Calu3 (cell line): ENCODE results near the gene CTXN3. TPM values are rescaled to one million over a fixed set of nuclear protein-coding genes. Genes with fewer than 3 reads are reported as not detected.

Source experiments
- BruUV-seq: library from RNA; stranded (reverse); fragments of 400-500 nt; replicated peaks from 2 replicates; lab custom pipeline; 2021; lab: Mats Ljungman, UMichigan
- CTCF ChIA-PET: fragments of 300-600 bp; sonication (Branson Sonifier 250); formaldehyde crosslinking; loops from one replicate; lab custom pipeline; 2022; ENCODE audit warnings: antibody characterized with exemption; lab: Charles Lee
- DNase-seq: peaks from one replicate; pipeline ENCODE4 v3.0.0; 2022
- H3K27ac Mint-ChIP-seq: one replicate; pipeline ENCODE4 v1.8.0; 2022; ENCODE audit warnings: mixed read lengths; ENCODE audit not compliant: unreplicated experiment
- H3K27me3 Mint-ChIP-seq: one replicate; pipeline ENCODE4 v1.8.0; 2022; ENCODE audit warnings: mixed read lengths; ENCODE audit not compliant: unreplicated experiment
- H3K36me3 Mint-ChIP-seq: one replicate; pipeline ENCODE4 v1.8.0; 2022; ENCODE audit warnings: mild to moderate bottlenecking, moderate library complexity, mixed read lengths; ENCODE audit not compliant: insufficient read depth, unreplicated experiment
- H3K4me1 Mint-ChIP-seq: one replicate; pipeline ENCODE4 v1.8.0; 2022; ENCODE audit warnings: mild to moderate bottlenecking, low read depth, mixed read lengths; ENCODE audit not compliant: unreplicated experiment
- H3K4me3 Mint-ChIP-seq: one replicate; pipeline ENCODE4 v1.8.0; 2022; ENCODE audit warnings: mild to moderate bottlenecking, low read depth, moderate library complexity, mixed read lengths; ENCODE audit not compliant: unreplicated experiment
- H3K9me3 Mint-ChIP-seq: one replicate; pipeline ENCODE4 v1.8.0; 2022; ENCODE audit warnings: low read depth, mixed read lengths; ENCODE audit not compliant: unreplicated experiment
- intact Hi-C: fragments of 100-400 bp; cut with micrococcal nuclease; formaldehyde crosslinking; loops from one replicate; pipeline ENCODE4 v1.10.0; 2022; ENCODE audit not compliant: unreplicated experiment
- total RNA-seq: library from RNA; stranded (reverse); gene quantifications from 2 replicates; pipeline ENCODE4 v1.2.3, GENCODE V29; 2022
- TF ChIP-seq, protein P1 (sequence below): fragments of 200-600 bp; IDR thresholded peaks from one replicate; pipeline ENCODE4 v1.8.0; 2022; ENCODE audit warnings: antibody characterized with exemption; ENCODE audit not compliant: unreplicated experiment

CTXN3 gene
- total RNA-seq, 1 experiment from 2014 or later, result not detected

DNA sequence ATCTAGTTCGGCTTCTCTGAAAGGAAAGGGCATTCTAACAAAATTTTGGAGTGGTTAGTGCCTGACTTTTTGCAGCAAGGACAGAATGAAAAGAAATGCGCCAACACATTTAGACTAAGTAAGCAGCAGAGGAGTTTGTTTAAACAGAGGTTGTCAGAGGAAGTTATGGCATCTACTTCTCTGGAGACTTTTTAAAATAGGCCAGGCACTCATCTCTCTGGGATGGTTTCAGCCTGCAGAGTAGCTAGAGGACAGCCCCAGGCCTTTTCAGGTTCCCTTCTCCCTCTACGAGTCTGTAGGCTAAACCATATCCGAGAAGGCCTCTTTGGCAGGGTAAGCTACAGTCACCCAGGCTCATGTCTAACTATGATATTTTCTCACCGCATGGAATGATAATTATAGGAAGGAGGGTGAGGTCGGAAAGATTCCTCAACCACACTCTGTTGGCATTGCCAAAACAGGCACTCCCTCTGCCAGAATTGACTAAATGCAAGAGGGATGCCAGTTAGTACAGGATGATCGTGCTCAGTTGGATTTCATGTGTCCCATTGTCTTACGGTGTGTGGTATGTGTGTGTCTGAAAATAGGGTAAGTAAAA lies 1.4 kb upstream of the CTXN3 start:
- intact Hi-C loops, result no loop called here
- DNase-seq, result no peak

DNA sequence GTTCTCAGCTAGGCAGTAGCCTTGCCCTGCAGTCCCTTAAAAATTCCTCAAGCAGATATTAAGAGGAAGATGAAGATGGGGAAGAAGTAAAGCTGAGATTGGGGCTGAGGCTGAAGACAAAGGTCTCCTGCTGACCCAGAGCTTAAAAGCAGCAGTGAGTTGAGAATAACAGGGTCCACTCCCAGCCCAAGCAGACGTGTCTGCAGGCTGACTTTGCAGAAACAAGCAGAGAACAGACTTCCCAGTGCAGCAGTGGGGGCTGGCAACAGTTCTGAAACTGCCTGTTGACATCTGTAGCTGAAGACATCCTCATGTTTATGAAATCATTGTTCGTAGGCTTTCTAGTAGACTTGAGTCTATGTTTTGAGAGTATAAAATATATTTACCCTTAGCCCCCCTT lies 1.1 kb downstream of the CTXN3 start:
- H3K27ac Mint-ChIP-seq, result no peak overlapping the region
- no TSS peak for BruUV-seq
- H3K9me3 Mint-ChIP-seq, result no peaks in the 10 kb centered on the region
- peaks cover 17% of the 10 kb centered on the region for H3K4me1 Mint-ChIP-seq
- intact Hi-C loops, result no loop called here
- no peak overlapping the region for H3K4me3 Mint-ChIP-seq
- TF ChIP-seq, protein P1, sequence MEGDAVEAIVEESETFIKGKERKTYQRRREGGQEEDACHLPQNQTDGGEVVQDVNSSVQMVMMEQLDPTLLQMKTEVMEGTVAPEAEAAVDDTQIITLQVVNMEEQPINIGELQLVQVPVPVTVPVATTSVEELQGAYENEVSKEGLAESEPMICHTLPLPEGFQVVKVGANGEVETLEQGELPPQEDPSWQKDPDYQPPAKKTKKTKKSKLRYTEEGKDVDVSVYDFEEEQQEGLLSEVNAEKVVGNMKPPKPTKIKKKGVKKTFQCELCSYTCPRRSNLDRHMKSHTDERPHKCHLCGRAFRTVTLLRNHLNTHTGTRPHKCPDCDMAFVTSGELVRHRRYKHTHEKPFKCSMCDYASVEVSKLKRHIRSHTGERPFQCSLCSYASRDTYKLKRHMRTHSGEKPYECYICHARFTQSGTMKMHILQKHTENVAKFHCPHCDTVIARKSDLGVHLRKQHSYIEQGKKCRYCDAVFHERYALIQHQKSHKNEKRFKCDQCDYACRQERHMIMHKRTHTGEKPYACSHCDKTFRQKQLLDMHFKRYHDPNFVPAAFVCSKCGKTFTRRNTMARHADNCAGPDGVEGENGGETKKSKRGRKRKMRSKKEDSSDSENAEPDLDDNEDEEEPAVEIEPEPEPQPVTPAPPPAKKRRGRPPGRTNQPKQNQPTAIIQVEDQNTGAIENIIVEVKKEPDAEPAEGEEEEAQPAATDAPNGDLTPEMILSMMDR, result no peak
- H3K36me3 Mint-ChIP-seq, result no peaks in the 10 kb centered on the region
- CTCF ChIA-PET, result interaction anchor here (0.6 kb wide), 2 partner anchors 13 to 32 kb away, joined by 3 to 4 read pairs; no protein-coding TSS in a partner anchor
- H3K27me3 Mint-ChIP-seq, result peaks cover 41% of the 10 kb centered on the region
- no peak for DNase-seq

More for the DNA sequence above, 1.4 kb upstream of the CTXN3 start:
- no TSS peak for BruUV-seq
- CTCF ChIA-PET, result interaction anchor here (1.0 kb wide), 1 partner anchor 64 kb away, joined by 3 read pairs; no protein-coding TSS in a partner anchor
- Mint-ChIP-seq H3K27me3 (peaks cover 21% of the 10 kb centered on the region), H3K9me3 (no peaks in the 10 kb centered on the region), H3K4me1 (peaks cover 17% of the 10 kb centered on the region), H3K4me3 (no peak overlapping the region), H3K27ac (no peak overlapping the region), H3K36me3 (no peaks in the 10 kb centered on the region)
- TF ChIP-seq, protein P1, result no peak

DNA sequence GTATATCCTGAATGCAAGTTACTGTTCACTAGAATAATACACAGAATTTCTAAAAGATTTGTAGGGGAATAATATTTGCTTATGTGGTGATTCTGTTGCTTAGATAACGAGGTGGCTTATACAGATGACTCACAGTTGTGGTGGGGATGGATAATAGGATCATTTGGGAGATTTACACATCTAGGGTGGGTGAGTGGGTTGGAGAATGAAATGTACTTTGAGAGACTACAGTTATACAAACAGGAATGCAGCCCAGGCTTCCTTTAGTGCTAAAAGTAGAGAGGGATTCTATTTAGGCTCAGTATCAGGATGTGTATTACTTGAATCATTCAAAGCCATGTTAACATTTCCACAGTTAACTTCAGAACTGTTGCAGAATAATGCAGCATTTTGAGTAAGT lies 1.8 kb downstream of the CTXN3 start:
- no peaks in the 10 kb centered on the region for H3K36me3 Mint-ChIP-seq
- DNase-seq, result no peak
- peaks cover 41% of the 10 kb centered on the region for H3K27me3 Mint-ChIP-seq
- H3K27ac Mint-ChIP-seq, result no peak overlapping the region
- H3K4me3 Mint-ChIP-seq, result no peak overlapping the region
- CTCF ChIA-PET, result interaction anchor here (0.6 kb wide), 1 partner anchor 12 kb away, joined by 3 read pairs; no protein-coding TSS in a partner anchor
- BruUV-seq, result no TSS peak
- no peaks in the 10 kb centered on the region for H3K9me3 Mint-ChIP-seq
- TF ChIP-seq, protein P1, result no peak
- intact Hi-C loops, result no loop called here
- peaks cover 17% of the 10 kb centered on the region for H3K4me1 Mint-ChIP-seq

DNA sequence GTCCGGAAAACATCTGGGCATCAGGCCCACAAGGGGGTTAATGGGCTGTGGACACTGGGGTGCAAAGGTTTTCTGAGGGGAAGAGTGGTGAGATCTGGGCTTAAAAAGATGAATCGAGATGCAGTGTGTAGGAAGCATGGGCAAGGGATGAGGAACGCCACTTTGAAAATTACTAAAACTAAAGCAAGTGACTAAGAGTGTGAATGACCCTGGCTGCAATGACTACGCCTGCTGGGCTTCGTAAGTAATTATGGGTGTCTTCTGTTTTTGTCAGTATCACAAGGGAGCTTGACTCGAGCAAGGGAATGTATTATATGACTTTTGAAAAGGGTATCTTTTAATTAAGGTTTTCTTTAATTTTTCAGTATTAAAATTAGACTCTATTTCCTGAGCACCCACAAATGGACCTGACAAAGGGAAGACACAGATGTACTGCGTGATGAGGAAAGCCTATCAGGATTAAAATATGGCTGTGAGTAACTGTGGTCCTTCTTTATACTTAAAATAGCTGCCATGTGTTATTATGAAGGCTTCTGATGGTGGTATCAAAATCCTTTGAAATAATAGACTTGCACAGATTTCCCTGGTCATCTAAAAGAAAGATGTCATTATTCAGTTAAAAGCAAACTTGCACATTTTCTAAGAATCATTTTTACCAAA lies 4.2 kb downstream of the CTXN3 start:
- no peaks in the 10 kb centered on the region for H3K9me3 Mint-ChIP-seq
- CTCF ChIA-PET, result no interaction called here
- H3K27ac Mint-ChIP-seq, result no peak overlapping the region
- no peaks in the 10 kb centered on the region for H3K36me3 Mint-ChIP-seq
- H3K4me1 Mint-ChIP-seq, result peaks cover 17% of the 10 kb centered on the region
- no peak overlapping the region for H3K4me3 Mint-ChIP-seq
- DNase-seq, result no peak
- TF ChIP-seq, protein P1, result no peak
- peaks cover 41% of the 10 kb centered on the region for H3K27me3 Mint-ChIP-seq
- intact Hi-C loops, result no loop called here
- BruUV-seq, result no TSS peak
